PC-3 (cell line): ENCODE results near the gene CMTM1.

ENCODE experiments used
- EZH2 ChIP-seq: fragments of 300-600 bp; sonication (generic); IDR thresholded peaks from one replicate; pipeline ENCODE4 v1.6.1; 2017; ENCODE audit warnings: antibody characterized with exemption, mild to moderate bottlenecking, low read length; ENCODE audit not compliant: unreplicated experiment
- TF ChIP-seq, protein P1 (sequence below): fragments of 300-600 bp; sonication (generic); conservative IDR thresholded peaks from 2 replicates; pipeline ENCODE4 v1.5.1; 2017; ENCODE audit warnings: antibody characterized with exemption, low read depth, mild to moderate bottlenecking, low read length

DNA sequence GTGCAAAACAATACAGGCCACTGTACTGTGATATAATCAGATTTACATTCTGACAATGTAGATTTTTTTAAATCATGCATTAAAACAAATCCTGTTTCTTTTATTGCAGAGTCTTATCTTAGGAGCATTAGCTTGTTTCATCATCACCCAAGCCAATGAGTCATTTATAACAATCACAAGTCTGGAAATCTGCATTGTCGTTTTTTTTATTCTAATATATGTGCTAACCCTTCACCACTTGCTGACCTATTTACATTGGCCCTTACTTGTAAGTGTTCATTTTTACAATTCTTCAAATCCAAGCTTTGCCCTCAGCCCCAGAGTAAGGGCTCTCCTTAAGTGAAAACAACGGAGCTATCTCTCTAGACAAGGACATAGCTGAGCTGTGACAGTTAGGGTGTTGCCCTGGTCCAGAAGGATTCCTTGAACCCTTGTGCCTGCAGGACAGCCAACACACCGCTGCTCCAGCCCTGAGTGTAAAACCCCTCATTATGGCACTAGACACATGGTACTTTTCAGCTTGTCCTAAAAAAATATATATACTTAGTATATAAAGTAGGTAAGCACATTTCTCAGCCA lies 3.7 kb downstream of the CMTM1 start:
- TF ChIP-seq, protein P1, sequence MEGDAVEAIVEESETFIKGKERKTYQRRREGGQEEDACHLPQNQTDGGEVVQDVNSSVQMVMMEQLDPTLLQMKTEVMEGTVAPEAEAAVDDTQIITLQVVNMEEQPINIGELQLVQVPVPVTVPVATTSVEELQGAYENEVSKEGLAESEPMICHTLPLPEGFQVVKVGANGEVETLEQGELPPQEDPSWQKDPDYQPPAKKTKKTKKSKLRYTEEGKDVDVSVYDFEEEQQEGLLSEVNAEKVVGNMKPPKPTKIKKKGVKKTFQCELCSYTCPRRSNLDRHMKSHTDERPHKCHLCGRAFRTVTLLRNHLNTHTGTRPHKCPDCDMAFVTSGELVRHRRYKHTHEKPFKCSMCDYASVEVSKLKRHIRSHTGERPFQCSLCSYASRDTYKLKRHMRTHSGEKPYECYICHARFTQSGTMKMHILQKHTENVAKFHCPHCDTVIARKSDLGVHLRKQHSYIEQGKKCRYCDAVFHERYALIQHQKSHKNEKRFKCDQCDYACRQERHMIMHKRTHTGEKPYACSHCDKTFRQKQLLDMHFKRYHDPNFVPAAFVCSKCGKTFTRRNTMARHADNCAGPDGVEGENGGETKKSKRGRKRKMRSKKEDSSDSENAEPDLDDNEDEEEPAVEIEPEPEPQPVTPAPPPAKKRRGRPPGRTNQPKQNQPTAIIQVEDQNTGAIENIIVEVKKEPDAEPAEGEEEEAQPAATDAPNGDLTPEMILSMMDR, result no peak
- TF ChIP-seq EZH2, result no peak
